Type B pancreatic cell (in vitro differentiated cells): ENCODE results near the gene PRTFDC1. TPM values are rescaled to one million over a fixed set of nuclear protein-coding genes. Genes with fewer than 3 reads are reported as not detected.

ENCODE experiments used
- DNase-seq: peaks from one replicate; pipeline ENCODE4 v3.0.0; 2021; ENCODE audit warnings: mixed read lengths; ENCODE audit not compliant: unreplicated experiment; ENCODE audit errors: extremely low spot score
- H3K27ac Mint-ChIP-seq: 2 replicates; pipeline ENCODE4 v1.8.0; 2021; ENCODE audit warnings: mild to moderate bottlenecking, mixed read lengths
- H3K27me3 Mint-ChIP-seq: 2 replicates; pipeline ENCODE4 v1.8.0; 2021; ENCODE audit warnings: mixed read lengths
- H3K36me3 Mint-ChIP-seq: 2 replicates; pipeline ENCODE4 v1.8.0; 2021; ENCODE audit warnings: mixed read lengths
- H3K4me1 Mint-ChIP-seq: one replicate; pipeline ENCODE4 v1.8.0; 2021; ENCODE audit warnings: mixed read lengths; ENCODE audit not compliant: unreplicated experiment
- H3K4me3 Mint-ChIP-seq: 2 replicates; pipeline ENCODE4 v1.8.0; 2021; ENCODE audit warnings: mild to moderate bottlenecking, mixed read lengths
- H3K9me3 Mint-ChIP-seq: 2 replicates; pipeline ENCODE4 v1.8.0; 2021; ENCODE audit warnings: mixed read lengths
- total RNA-seq: library from RNA; stranded (reverse); gene quantifications from 2 replicates; pipeline ENCODE4 v1.2.1, GENCODE V29; 2021; ENCODE audit warnings: low replicate concordance
- TF ChIP-seq, protein P1 (sequence below): fragments of 200-600 bp; sonication (generic); conservative IDR thresholded peaks from 2 replicates; pipeline ENCODE4 v1.5.0; 2021; ENCODE audit warnings: antibody characterized with exemption, mild to moderate bottlenecking

The PRTFDC1 gene
- total RNA-seq, 1 donor from 2014 or later = 22.9 TPM

- no peak overlapping the region for H3K27ac Mint-ChIP-seq
- TF ChIP-seq, protein P1, sequence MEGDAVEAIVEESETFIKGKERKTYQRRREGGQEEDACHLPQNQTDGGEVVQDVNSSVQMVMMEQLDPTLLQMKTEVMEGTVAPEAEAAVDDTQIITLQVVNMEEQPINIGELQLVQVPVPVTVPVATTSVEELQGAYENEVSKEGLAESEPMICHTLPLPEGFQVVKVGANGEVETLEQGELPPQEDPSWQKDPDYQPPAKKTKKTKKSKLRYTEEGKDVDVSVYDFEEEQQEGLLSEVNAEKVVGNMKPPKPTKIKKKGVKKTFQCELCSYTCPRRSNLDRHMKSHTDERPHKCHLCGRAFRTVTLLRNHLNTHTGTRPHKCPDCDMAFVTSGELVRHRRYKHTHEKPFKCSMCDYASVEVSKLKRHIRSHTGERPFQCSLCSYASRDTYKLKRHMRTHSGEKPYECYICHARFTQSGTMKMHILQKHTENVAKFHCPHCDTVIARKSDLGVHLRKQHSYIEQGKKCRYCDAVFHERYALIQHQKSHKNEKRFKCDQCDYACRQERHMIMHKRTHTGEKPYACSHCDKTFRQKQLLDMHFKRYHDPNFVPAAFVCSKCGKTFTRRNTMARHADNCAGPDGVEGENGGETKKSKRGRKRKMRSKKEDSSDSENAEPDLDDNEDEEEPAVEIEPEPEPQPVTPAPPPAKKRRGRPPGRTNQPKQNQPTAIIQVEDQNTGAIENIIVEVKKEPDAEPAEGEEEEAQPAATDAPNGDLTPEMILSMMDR = no peak
- H3K4me1 Mint-ChIP-seq = no peaks in the 10 kb centered on the region
- H3K27me3 Mint-ChIP-seq = no peaks in the 10 kb centered on the region
- H3K4me3 Mint-ChIP-seq = no peak overlapping the region
- no peak for DNase-seq
- no peaks in the 10 kb centered on the region for H3K36me3 Mint-ChIP-seq
- H3K9me3 Mint-ChIP-seq = no peaks in the 10 kb centered on the region
These were observed 11.2 kb upstream of the PRTFDC1 start for GRCh38 chr10:24963521-24964041.

DNA sequence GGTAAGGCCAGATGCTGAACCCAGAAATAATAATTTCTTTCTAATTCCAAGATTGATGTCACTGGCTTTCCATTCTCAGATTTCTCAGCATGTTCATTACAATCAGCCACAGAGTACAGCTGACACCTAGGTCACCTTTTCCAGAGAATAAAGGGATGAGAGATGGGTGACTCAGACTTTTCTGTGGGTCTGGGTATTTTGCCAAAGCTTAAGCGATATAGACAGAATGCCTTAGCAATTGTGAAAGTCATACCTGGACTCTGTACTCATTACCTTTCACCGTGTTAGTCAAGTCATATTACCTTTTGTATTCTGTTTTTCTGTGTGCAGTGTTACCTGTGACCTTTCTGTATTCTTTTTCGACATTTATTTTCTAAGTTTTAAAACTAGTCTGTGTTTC is 10.6 kb upstream of the PRTFDC1 start:
- TF ChIP-seq, protein P1 = no peak
- Mint-ChIP-seq H3K4me3 (no peak overlapping the region), H3K27ac (no peak overlapping the region), H3K36me3 (no peaks in the 10 kb centered on the region), H3K4me1 (no peaks in the 10 kb centered on the region), H3K27me3 (no peaks in the 10 kb centered on the region), H3K9me3 (no peaks in the 10 kb centered on the region)
- DNase-seq = no peak

- Mint-ChIP-seq H3K27ac (no peak overlapping the region), H3K4me1 (no peaks in the 10 kb centered on the region), H3K27me3 (no peaks in the 10 kb centered on the region), H3K36me3 (no peaks in the 10 kb centered on the region), H3K9me3 (no peaks in the 10 kb centered on the region), H3K4me3 (no peak overlapping the region)
- no peak for DNase-seq
- TF ChIP-seq, protein P1 = no peak
These were observed 9.2 kb upstream of the PRTFDC1 start for GRCh38 chr10:24961582-24961981.

DNA sequence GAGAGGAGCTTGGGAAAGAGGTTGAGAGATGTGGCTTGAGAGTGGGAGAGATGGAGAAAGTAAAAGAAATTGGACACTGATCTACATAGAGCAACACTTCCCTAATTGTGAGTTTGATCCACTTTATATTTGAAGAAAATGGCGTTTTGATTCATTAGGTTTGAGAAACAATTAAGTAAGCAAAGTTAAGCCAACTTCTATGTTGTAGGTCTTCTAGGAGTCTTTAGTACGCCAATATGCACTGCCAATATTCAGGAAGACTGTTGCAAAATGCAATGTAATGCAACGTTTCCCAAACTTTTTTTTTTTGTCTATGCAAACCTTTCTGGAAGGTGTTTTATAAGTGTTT is 7.0 kb upstream of the PRTFDC1 start:
- no peak for DNase-seq
- no peaks in the 10 kb centered on the region for H3K9me3 Mint-ChIP-seq
- no peaks in the 10 kb centered on the region for H3K4me1 Mint-ChIP-seq
- H3K27ac Mint-ChIP-seq = no peak overlapping the region
- H3K4me3 Mint-ChIP-seq = no peak overlapping the region
- no peaks in the 10 kb centered on the region for H3K27me3 Mint-ChIP-seq
- TF ChIP-seq, protein P1 = no peak
- H3K36me3 Mint-ChIP-seq = no peaks in the 10 kb centered on the region

- Mint-ChIP-seq H3K9me3 (no peaks in the 10 kb centered on the region), H3K4me1 (peaks cover 5% of the 10 kb centered on the region), H3K27ac (no peak overlapping the region), H3K27me3 (no peaks in the 10 kb centered on the region), H3K36me3 (no peaks in the 10 kb centered on the region), H3K4me3 (no peak overlapping the region)
- DNase-seq = no peak
- TF ChIP-seq, protein P1 = no peak
These were observed 6.4 kb upstream of the PRTFDC1 start for GRCh38 chr10:24958721-24959381.
